ENCODE data around the gene ST7L.

ST7L gene

DNA sequence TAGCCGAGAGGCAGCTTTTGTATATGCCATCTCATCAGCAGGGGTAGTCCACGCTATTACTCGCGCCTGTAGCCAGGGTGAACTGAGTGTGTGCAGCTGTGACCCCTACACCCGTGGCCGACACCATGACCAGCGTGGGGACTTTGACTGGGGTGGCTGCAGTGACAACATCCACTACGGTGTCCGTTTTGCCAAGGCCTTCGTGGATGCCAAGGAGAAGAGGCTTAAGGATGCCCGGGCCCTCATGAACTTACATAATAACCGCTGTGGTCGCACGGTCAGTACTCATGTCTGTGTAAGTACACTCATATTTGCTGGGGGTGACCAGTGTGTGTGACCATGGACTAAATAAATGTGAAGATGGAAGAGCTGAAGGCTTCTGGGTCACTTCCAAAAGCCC lies 102.8 kb downstream of the ST7L start:
- no peak for DNase-seq

DNA sequence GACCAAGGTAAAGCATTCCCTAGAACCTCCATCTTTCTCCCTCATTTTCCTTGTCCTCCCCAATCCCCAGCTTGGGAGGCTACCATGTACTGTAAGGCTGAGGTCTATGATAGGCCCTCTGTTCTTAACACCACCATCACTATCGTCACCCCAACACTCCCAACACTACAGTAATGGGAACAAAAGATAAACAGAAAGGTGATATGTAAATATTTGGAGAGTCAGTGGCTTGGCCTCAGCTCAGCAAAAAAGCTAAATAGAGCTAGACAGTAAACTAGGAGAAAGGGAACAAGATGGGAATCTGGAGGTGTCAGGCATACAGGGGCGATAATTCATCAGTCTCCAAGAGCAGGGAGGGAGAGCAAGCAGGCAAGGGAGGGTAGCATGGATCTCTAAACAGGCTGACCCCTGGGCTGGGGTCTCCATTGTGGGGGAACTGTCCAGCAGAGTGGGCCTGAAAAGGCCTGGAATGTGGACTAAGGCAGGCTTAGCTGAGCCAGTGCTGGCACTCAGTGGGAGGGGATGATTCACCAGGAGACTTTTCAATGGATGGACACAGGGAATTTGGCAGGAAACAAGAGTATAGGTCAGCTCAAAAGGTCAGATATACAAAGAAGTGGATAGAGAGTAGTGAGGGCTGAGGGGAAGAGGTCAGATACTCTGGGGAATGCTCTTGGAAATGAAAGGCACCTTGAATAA lies 103.5 kb downstream of the ST7L start:
- DNase-seq = no peak

DNA sequence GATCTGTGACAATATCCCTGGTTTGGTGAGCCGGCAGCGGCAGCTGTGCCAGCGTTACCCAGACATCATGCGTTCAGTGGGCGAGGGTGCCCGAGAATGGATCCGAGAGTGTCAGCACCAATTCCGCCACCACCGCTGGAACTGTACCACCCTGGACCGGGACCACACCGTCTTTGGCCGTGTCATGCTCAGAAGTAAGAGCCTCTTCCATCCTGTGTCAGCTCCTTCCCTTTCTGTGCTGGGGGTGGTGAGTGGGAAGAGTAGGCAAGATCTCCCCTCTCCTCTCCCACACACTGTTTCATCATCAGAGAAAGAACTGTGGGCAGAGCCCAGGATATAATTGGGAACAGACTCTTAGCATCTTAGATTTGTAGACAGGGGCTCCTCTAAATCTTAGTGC lies 104.0 kb downstream of the ST7L start:
- DNase-seq = peak in 9 of 56 donors; percentile 10 to 42 (median 23)

DNA sequence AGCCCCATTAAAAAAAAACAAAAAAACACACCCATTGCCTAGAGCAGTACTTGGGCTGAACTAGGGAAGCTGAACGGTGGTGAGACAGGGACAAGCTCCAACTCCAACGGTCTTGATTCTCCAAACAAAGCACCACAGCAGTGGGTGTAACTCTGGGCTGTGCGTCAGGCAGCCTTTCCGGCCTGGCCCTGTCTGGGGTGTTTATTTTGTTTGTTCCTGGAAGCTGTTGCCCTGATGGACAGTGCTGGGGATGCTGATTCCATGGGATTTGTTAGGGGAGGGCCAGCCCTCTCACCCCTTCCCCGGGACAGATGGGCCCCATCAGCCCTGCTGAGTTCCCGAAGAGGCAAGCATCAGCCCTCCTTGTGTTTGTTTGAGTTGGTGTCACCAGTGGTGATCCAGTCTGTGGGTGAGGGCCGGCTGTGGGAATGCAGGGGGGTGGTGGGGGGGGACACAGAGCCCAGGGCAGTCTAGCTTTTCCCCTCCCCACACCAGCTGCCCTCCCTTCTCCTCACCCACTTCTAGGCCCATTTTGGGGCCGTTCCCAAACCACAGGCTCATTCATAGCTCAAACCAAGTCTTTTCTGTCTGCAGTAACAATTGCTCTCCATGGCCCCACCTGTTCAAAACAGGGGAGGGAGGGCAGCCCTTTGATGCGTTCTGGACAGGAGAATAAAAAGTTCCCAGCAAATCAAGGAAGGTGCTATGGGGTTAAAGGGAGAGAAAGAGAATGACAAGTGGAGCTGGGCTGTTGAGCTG lies 105.7 kb downstream of the ST7L start:
- DNase-seq = no peak

DNA sequence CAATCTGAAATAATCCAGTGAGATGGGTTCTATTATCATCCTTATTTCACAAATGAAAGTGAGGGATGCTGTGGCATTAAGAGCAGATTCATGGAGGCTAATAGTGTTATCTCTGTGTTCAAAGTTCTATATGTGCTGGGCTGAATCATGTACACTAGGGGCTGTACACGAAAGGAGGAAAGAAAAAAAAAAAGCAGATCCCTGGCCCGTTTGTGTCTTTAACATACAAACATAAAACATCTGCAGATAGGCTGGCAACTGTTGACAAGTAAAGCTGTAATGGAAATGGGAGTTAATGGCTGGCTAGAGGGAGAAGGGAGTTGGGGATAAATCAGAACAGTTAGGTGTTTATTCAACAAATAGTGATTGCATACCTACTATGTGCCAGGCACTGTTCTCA lies 107.0 kb downstream of the ST7L start:
- no peak for DNase-seq

DNA sequence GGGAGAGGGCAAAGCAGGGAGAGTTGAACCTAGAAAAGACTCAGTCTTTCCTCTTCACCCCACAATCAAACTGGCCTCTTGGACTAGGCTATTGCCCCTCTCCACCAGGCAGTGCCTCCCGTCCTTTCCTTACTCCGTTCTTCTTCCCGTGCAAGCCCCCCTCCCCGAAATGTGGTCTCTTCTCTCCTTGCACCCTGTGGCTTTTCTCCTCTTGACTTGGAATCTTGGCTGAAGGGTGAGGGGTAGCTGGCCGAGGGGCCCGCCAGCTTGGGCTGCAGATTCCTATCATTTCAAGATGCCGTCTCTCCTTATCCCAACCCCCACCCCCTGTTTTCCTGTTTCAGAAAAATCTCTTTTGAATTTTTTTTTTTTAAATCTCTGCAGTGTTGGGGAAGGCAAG lies 108.6 kb downstream of the ST7L start:
- DNase-seq = no peak

DNA sequence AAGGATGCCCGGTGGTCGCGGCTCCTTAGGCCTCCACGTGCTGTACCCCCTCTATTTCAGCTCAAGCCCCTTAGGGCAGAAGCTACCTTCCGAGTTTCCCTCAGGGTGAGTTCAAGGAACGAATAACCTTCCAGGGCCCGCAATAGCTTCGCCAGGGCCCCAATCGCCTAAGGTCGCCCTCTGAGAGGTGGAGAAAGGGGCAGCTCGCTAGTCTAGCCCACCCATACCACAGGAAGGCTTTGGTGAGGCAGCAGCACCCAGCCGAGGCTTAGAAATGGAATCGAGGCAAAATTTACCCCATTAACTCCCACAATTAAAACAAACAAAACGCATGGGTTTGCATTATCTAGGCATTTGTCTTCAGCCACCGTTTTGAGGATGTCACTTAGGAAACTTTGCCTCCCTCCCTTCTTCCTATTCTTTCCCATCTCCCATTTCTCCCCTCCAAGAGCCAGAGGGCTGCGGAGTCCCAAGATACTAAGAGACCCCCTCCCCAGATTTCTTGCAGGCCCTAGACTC lies 109.2 kb downstream of the ST7L start:
- DNase-seq = no peak

DNA sequence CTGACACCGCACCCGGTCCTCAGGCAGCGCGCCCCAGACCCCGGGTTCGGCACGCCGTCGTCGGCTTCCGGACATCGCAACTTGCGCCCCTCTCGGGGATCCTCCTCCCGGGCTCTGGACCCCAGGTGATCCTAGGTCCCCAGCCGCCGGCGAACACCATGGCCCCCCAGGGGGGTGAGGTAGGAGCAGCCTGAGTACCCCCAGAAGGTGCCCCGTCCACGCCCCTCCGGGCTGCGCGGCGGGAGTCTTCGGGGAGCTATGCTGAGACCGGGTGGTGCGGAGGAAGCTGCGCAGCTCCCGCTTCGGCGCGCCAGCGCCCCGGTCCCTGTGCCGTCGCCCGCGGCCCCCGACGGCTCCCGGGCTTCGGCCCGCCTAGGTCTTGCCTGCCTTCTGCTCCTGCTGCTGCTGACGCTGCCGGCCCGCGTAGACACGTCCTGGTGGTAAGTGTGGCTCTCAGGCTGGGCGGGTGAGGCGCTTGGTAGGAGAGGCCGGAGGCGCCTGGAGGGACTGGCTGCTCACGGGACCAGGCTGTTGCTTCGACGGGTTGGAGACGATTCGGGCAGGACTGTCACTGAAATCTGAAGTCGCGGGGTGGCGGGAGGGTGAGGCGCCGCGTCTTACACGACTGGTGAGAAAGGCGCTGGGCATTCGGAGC lies 109.8 kb downstream of the ST7L start:
- no peak for DNase-seq

DNA sequence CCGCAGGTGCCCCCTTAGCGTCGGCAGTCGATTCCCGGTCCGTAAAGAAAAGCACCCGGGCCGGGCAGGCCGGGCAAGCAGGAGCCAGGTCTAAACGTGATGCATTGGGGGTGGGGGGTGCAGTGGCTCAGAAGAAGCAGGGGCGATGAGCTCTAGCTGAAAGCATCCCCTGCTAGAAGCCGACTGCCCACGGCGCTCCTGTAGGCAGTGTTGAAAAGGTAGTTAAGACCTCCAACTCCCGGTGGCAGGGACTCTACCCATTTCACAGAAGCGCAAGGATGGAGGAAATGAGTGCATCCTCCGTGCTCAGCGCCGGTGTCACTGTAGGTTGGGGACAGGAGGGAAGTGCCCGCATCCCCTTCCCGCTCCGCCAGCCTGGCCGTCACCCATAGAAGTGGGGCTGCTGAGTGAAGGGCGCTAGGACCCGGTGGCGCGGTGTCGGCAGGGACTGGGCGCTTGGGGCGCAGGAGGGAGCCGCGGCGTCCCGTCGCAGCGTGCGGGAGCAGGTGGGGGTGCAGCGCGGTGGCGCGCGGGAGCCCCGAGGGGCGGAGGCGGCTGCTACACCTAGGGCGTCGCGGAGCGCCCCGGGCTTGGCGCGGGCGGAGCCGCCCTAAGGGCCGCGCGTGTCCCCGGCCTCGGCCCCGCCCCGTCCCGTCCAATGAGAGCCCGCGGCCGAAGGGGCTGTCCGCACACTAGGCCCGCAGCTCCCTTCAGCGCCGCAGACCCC lies 110.5 kb downstream of the ST7L start, which contains the start of gene WNT2B:
WNT2B (plus strand) TSS at position 688 of the 727 bp plus-strand sequence. CDS start 298 bp downstream, outside the sequence.
- DNase-seq = peak in 22 of 56 donors; percentile 11 to 64 (median 36)

DNA sequence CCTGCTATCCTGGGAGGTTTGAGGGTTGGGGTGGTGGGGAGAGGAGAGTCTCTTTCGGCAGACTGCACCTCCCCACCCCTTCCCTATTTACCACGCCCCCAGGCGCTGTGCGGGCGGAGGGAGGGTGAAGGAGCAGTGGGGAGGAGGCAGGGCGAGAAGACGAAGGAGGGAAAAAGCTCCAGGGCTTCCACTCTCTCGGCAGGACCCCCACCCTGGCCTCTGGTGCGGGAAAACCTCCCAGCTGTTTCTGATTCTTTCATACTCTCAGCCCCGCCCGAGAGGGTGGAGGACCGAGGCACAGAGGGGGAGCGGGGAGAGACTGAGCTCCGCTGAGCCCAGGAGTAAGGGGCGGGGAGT lies 111.0 kb downstream of the ST7L start:
- peak in 3 of 56 donors; percentile 3 to 16 (median 15) for DNase-seq

DNA sequence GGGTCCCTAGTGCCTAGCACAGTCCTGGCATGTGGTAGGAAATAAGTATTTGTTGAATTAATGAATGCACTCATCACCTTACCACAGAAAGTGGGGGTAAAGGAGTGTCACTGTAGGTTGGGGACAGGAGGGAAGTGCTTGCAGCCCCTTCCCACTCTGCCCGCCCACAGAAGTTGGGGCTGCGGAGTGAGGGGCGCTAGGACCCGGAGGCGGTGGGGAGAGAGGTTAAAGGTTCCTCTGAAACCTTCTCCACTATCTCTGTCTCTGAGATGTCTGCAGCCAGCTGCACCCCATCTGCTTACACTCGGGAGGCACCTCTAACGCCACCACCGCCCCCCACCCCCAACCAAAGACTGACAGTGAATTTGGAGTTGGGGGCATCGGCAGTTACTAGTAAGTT lies 111.6 kb downstream of the ST7L start:
- no peak for DNase-seq

DNA sequence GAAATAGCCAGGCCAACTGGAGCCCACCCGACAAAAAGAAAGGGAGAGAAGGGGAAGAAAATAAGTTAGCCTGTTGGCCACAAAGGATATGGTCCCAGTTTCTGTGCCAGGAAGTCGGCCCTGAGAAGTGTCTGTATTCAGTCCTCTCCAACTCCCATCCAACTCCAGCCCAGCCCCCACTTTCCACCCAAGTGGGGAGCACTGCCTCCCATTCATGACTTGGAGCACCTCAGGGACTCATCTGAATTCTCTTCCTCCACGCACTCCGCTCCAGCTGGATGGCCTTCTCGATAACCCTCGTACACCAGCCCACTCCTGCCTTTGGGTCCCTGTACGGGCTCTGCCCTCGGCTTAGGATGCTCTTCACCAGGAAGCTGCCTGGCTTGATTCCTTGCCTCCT lies 112.2 kb downstream of the ST7L start:
- DNase-seq = no peak

DNA sequence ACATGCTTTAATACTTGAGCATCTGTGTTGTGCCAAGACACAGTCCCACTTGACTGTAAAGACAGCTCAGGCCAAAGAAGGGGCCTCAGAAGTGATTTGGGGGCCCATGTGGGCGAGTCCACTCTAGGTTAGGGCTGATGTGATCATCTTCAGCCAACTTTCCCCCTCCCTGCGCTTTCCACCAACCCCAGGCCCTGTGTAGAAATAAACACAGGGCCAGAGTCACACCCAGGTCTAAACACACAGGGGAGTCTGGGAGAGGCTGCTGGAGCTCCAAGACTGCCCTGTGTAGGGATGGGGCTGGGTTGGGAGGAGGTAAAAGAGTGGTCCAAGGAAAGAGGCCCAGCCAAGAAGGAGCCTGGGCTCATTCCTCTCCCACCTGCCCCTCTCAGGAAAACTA lies 112.6 kb downstream of the ST7L start:
- no peak for DNase-seq

DNA sequence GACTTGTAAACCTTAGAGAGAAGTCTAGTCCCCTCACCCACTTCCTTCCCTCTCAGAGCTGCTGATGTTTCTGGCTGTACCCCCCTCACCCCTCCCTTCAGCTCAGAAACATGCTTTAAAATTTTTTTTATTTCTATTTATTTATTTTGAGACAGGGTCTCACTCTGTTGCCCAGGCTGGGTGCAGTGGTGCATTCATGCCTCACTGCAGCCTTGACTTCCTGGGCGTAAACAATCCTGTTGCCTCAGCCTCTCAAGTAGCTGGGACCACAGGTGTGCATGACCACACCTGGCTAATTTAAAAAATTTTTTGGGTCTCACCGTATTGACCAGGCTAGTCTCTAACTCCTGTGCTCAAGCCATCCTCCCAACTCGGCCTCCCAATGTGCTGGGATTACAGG lies 113.1 kb downstream of the ST7L start:
- DNase-seq = no peak

DNA sequence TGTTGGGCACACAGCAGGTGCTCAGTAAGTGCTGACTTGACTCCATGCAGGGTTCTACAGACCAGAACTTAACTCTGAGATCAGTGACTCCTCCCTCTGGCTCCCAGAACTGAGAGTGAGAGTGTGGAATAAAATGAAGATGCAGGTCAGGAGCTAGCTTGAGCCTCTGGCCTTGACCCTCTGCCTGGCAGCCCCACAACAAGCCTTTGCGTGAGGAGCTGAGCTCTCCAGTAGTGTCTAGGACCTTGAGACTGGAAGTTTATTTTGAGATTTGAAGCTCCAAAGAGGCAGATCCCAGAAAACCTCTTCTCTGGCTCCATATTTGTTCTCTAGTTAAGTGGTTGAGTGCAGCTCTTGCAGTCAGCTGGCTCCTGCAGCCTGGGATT lies 113.5 kb downstream of the ST7L start:
- no peak for DNase-seq

DNA sequence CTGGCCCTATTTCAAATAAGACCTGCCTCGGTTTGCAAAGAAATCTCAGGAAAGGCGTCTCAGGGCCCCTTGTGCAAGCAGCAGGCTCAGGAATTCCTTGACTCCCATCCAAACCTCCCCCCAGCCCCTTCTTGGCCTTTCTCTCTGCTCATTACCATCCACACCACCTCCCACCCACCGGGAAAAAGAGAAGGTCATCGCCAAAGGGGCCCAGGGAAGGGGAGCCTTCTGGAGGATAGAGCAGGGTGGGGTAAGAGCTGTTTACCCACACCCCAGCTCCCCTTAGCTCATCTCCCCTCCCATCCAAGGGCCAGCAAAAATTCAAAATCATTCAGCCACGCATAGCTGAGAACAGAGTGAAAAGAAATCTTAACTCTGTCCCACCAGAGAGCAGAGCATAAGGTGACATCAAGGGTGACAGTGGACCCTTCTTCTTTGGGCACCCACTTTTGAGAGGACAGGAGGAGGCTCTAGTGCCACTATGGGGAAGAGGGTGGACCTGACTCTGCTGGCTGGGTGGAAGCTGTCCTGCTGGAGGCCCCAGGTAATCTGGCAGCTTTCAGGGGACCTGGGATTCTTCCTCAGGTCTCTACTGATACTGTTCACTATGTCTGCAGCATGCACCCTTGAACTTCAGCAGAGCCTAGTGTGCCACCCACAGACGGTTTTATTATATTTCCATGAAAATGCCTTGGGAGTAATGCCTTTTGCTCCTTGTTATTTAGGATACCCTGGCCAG lies 114.1 kb downstream of the ST7L start:
- DNase-seq = no peak

DNA sequence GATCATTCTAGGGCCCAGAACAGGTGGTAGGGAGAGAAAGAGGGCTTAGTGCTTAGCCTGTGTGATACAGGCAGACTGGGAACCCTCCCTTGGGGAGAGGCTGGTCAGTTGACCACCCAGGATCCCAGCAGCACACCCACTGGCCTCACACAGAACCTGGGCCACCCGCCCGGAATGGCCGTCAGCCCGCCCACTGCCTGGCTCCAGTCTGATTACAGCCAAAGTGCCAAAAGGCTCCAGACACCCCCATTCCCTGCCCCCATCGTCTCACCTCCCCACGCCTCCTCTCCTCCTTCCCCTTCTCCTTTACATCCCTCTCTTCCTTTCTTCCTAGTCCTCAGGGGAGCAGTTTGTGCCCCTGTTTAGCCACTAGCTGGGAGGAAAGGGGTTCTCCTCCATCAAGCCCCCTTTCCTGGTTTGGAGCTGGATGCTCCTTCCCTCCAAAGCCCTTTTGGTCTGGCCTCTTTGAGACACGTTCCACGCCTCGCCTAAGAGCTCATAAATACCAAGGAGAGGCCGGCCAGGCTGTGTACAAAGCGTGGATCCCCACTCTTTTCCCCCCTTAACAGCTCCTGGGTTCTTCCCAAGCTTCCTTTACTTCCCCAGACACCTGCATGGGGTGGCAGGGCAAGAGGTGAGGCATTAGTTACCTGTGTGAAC lies 114.8 kb downstream of the ST7L start:
- no peak for DNase-seq

DNA sequence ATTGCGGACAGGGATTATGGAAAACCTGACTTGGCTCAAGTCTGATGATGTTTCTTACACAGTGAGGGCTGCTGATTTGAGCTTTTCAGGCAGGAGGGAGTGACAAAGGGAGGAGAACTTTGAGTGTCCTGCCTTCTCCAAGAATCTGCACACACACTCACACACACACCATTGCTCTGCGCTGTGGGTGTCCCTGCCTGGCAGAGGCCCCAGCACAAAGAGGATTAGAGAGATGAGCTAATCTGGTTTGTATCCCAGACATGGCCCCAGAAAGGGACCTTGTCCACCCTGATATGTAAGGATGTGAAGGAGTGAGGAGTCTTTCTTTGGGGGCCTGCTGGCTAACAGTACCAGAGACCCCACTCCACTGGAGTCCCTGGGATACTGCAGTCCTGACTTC lies 116.1 kb downstream of the ST7L start:
- DNase-seq = no peak

DNA sequence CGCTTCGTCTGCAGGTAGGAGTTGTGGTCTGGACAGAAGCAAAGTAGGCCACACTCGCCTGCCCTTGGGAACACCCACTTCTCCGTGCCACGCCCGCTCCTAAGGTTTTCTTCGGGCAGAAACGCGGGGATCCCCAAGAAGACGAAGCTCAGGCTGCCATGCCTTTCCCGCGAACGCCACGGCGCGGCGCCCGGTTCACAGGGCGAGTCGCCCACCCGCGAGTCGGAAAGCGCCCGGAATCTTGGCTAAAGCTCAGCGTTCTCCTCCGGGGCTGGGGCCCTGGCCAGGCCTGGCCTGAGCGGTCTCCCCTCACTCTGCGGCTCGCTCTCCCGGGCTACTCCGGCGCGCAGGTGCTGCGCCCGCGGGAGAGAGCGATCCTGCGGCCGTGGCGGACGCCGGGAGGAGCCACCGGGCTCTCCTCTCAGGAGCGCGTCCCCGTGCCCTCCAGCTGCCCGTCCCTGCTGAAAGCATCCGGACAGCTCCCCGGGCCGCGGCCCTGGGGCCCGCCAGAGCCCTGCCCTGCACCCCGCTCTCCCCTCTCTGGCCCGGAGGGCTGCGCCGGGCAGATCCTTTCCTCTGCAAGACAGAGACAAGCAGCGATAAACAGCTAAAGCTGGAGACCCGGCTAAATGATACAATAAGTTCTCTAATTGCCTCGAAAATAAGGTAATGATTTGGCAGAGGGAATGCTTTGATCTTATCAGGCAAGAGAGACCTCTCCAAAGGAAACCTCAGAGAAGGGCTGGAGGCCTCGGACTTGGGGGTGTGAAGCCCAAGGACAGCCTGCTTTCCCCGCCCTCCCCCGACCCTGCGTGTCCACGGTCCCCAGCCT lies 116.9 kb downstream of the ST7L start:
- DNase-seq = peak in 50 of 56 donors; percentile 8 to 86 (median 62)
